ENCODE results near the gene CPSF3. TPM values are rescaled to one million over a fixed set of nuclear protein-coding genes. Genes with fewer than 3 reads are reported as not detected.

CPSF3 gene
- total and polyA plus RNA-seq, 2 of the 13 experiments (the other 11 are each of a cell fraction or from before 2014, with no cell fraction given) = 19.8 to 93.0 TPM

DNA sequence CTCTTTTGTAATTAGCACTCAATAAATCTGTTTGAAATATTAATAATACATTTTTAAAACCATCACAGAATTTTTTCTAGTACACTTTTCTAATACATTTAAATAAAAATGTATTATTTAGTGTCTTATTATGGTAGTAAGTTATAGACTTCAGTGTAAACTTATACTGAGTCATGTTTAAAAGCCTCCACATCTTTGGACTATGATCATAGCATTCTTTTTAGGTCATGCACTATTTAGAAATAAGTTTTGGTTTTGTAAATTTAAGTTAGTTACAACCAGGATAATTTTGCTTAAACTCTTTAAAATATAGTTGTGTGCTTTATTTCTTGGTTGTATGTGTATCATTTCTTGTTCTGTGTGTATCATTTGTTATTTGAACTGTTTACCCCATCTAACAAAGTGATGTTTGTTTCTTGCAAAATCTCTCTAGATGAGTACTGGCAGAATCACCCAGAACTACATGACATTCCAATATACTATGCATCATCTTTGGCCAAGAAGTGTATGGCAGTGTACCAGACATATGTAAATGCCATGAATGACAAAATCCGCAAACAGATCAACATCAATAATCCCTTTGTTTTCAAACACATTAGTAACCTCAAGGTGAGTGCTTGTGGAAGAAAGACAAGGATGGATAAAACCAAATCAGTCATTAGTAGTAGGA is 16.7 kb downstream of the CPSF3 start:
- FAIRE-seq = no peak
- POLR2A ChIA-PET = no interaction called here
- Histone ChIP-seq H3K27me3 (ENCODE audit: control insufficient read depth in 1 of 2, insufficient read depth in 2 of 2, low read length in 2 of 2) (no peaks in the 10 kb centered on the region), H3K9ac (ENCODE audit: insufficient read depth, low read depth, low read length) (no peak overlapping the region), H3K4me2 (ENCODE audit: low read depth, low read length) (no peak overlapping the region), H3K9me3 (ENCODE audit: low read length) (no peaks in the 10 kb centered on the region), H3K36me3 (replicated peaks in 1 of 2; ENCODE audit: control insufficient read depth in 1 of 2, insufficient read depth in 2 of 2, low read length in 2 of 2) (peaks cover 16 to 65% of the 10 kb centered on the region in 2 experiments), H3K4me3 (replicated peaks in 1 of 3; ENCODE audit: insufficient read depth in 1 of 3, low read depth in 2 of 3, low read length in 3 of 3) (no peak overlapping the region), H4K20me1 (ENCODE audit: insufficient read depth, low read length) (no peaks in the 10 kb centered on the region), H2AFZ (ENCODE audit: low read length) (no peak overlapping the region), H3K4me1 (ENCODE audit: insufficient read depth, low read length) (no peaks in the 10 kb centered on the region), H3K27ac (ENCODE audit: extremely low read length, insufficient read depth, low read length) (no peak overlapping the region), H3K79me2 (ENCODE audit: insufficient read depth, low read length) (no peaks in the 10 kb centered on the region)
- BruUV-seq (replicated peaks) = no TSS peak
- DNase-seq (ENCODE audit: low spot score) = no peak
- intact Hi-C loops (cut with micrococcal nuclease; ENCODE audit: unreplicated experiment) (no loop called here), in situ Hi-C loops (cut with HindIII; ENCODE audit: extremely low pct_ligation_motif_present, low pct_unique_long_range_greater_than_20kb) (no loop called here)
- WGBS (ENCODE audit: low lambda C conversion rate) = 100% methylated on average over 1 of the region's 1 CpG
- ATAC-seq = no peak
- CTCF ChIA-PET (ENCODE audit: low intra/inter-chr PET ratio, low total read pairs) = no interaction called here
- TF ChIP-seq ZNF282 (IDR thresholded peaks at IDR 0.05; ENCODE audit: partially characterized antibody) (no peak), ZC3H13 (CRISPR knock-in tag; IDR thresholded peaks at IDR 0.05) (no peak), RFXANK (CRISPR knock-in tag; IDR thresholded peaks at IDR 0.05) (no peak), ZNF207 (IDR thresholded peaks at IDR 0.05; ENCODE audit: borderline replicate concordance) (no peak), ZBTB21 (CRISPR knock-in tag; IDR thresholded peaks at IDR 0.05) (no peak), ZMYM3 (CRISPR knock-in tag; IDR thresholded peaks at IDR 0.05) (no peak), ZNF264 (CRISPR knock-in tag; IDR thresholded peaks at IDR 0.05) (no peak)
- TF ChIP-seq, protein P1, sequence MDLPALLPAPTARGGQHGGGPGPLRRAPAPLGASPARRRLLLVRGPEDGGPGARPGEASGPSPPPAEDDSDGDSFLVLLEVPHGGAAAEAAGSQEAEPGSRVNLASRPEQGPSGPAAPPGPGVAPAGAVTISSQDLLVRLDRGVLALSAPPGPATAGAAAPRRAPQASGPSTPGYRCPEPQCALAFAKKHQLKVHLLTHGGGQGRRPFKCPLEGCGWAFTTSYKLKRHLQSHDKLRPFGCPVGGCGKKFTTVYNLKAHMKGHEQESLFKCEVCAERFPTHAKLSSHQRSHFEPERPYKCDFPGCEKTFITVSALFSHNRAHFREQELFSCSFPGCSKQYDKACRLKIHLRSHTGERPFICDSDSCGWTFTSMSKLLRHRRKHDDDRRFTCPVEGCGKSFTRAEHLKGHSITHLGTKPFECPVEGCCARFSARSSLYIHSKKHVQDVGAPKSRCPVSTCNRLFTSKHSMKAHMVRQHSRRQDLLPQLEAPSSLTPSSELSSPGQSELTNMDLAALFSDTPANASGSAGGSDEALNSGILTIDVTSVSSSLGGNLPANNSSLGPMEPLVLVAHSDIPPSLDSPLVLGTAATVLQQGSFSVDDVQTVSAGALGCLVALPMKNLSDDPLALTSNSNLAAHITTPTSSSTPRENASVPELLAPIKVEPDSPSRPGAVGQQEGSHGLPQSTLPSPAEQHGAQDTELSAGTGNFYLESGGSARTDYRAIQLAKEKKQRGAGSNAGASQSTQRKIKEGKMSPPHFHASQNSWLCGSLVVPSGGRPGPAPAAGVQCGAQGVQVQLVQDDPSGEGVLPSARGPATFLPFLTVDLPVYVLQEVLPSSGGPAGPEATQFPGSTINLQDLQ (CRISPR knock-in tag; IDR thresholded peaks at IDR 0.05) = no peak
